ENCODE data around the gene SLFN5. TPM values are rescaled to one million over a fixed set of nuclear protein-coding genes. Genes with fewer than 3 reads are reported as not detected.
A peak's percentile ranks its signal among the peaks of the same experiment; 100 is the strongest.
"Not testable (repeated sequence)": the region's sequence is repeated elsewhere in the genome, so short reads cannot be mapped to it uniquely, and the experiment has no call there.

Gene SLFN5
- total RNA-seq: 36.2 to 90.5 TPM (median 89.4 TPM) in 3 replicates
- long read RNA-seq, full-length matches to known transcripts: 30 of 37 reads
- long read RNA-seq, partial matches to known transcripts: 2 of 37 reads
- long read RNA-seq, other reads (novel, unspliced or antisense): 5 of 37 reads

DNA sequence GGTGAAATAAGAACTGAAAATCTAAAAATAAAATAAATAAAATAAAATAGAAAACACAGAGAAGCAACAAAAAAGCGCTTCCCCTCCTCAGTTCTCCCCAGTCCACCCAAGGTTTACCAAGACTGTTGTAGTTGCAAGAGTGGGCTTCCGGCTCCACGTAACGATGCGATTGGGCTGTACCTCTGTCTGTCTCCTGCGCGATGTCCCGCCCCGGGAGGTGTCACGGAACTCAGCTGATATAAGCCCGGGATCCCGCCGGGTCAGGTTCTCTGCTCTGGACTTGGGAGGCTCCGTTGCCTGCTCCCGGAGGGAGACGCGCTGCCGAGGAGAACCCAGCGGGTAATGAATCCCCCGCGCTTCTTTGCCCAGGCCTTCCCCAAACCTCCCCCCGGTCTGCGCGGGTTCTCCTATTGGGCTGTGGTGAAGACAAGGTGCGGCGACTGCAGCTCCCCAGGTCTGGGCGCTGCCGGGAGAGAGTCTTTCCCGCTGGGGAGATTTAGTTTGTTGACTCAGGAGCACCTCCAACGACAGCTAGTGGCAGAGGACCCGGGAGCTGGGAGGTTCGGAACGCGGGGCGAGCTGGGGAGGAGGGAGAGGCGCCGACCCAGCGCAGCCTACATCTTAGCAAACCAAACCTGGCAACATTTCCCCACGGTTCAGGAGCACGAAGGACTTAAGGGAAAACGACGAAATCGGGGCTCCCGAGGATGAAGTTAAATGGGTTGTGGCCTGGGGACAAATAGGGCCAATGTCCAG, at the start of gene SLFN5:
TSS of gene SLFN5 (plus strand) at position 268 of the 756 bp plus-strand sequence. CDS start 15,619 bp downstream, outside the sequence.
- H3K27me3 Mint-ChIP-seq (ENCODE audit: low read depth): no peaks in the 10 kb centered on the region
- peak within 1 kb of the TSS; percentile 99 for H3K27ac Mint-ChIP-seq (ENCODE audit: unreplicated experiment)
- TF ChIP-seq, protein P1, sequence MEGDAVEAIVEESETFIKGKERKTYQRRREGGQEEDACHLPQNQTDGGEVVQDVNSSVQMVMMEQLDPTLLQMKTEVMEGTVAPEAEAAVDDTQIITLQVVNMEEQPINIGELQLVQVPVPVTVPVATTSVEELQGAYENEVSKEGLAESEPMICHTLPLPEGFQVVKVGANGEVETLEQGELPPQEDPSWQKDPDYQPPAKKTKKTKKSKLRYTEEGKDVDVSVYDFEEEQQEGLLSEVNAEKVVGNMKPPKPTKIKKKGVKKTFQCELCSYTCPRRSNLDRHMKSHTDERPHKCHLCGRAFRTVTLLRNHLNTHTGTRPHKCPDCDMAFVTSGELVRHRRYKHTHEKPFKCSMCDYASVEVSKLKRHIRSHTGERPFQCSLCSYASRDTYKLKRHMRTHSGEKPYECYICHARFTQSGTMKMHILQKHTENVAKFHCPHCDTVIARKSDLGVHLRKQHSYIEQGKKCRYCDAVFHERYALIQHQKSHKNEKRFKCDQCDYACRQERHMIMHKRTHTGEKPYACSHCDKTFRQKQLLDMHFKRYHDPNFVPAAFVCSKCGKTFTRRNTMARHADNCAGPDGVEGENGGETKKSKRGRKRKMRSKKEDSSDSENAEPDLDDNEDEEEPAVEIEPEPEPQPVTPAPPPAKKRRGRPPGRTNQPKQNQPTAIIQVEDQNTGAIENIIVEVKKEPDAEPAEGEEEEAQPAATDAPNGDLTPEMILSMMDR (IDR thresholded peaks at IDR 0.05): no peak
- peaks cover 50% of the 10 kb centered on the region for H3K4me1 Mint-ChIP-seq (ENCODE audit: low read depth)
- peaks cover 7% of the 10 kb centered on the region for H3K36me3 Mint-ChIP-seq (ENCODE audit: low read depth)
- no peaks in the 10 kb centered on the region for H3K9me3 Mint-ChIP-seq (ENCODE audit: low read depth)
- DNase-seq (ENCODE audit: low spot score): peak; percentile 97
- peak within 1 kb of the TSS; percentile 91 for H3K4me3 Mint-ChIP-seq (ENCODE audit: unreplicated experiment)

DNA sequence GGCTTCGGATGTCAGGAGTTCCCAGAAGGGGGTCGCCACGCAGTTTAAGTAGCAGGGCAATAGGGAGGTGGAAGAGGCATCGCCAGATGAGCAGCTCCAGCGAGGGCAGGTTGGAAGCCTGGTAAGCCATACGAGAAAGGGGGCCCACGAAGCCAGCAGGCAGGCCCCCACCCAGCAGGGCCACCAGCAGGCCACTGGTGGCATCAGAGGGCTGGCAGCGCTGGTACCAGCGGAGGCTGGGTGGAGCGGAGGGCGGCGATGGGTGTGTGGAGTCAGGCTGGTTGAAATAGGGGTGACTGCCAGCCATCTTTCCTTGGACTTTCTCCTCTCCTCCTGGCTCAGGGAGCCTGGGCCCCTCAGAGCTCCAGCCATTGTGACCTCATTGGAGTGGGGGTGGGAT, 48.9 kb upstream of the SLFN5 start, which contains the start of gene SLC35G3:
TSS of gene SLC35G3 (minus strand) at position 393 of the 400 bp plus-strand sequence. CDS start at position 307, 86 bp downstream.
- not testable (repeated sequence) for H3K27ac Mint-ChIP-seq (ENCODE audit: unreplicated experiment); H3K9me3 Mint-ChIP-seq (ENCODE audit: low read depth); H3K4me3 Mint-ChIP-seq (ENCODE audit: unreplicated experiment); H3K27me3 Mint-ChIP-seq (ENCODE audit: low read depth); H3K36me3 Mint-ChIP-seq (ENCODE audit: low read depth); H3K4me1 Mint-ChIP-seq (ENCODE audit: low read depth); DNase-seq (ENCODE audit: low spot score)

DNA sequence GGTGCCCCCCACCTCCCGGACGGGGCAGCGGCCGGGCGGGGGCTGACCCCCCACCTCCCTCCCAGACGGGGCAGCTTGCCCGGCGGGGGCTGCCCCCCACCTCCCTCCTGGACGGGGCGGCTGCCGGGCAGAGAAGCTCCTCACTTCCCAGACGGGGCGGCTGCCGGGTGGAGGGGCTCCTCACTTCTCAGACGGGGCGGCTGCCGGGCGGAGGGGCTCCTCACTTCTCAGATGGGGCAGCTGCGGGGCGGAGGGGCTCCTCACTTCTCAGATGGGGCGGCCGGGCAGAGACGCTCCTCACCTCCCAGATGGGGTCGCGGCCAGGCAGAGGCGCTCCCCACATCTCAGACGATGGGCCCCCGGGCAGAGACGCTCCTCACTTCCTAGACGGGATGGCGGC, 47.8 kb upstream of the SLFN5 start:
- not testable (repeated sequence) for H3K4me1 Mint-ChIP-seq (ENCODE audit: low read depth); H3K36me3 Mint-ChIP-seq (ENCODE audit: low read depth); H3K27ac Mint-ChIP-seq (ENCODE audit: unreplicated experiment); H3K27me3 Mint-ChIP-seq (ENCODE audit: low read depth); H3K4me3 Mint-ChIP-seq (ENCODE audit: unreplicated experiment); DNase-seq (ENCODE audit: low spot score)
- peaks cover 14% of the 10 kb centered on the region for H3K9me3 Mint-ChIP-seq (ENCODE audit: low read depth)

DNA sequence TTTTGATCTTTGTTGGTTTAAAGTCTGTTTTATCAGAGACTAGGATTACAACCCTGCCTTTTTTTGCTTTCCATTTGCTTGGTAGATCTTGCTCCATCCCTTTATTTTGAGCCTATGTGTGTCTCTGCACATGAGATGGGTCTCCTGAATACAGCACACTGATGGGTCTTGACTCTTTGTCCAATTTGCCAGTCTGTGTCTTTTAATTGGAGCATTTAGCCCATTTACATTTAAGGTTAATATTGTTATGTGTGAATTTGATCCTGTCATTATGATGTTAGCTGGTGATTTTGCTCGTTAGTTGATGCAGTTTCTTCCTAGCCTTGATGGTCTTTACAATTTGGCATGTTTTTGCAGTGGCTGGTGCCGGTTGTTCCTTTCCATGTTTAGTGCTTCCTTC, 40.3 kb upstream of the SLFN5 start:
- Mint-ChIP-seq H3K9me3 (ENCODE audit: low read depth) (peaks cover 11% of the 10 kb centered on the region), H3K27me3 (ENCODE audit: low read depth) (peaks cover 21% of the 10 kb centered on the region)
- not testable (repeated sequence) for H3K27ac Mint-ChIP-seq (ENCODE audit: unreplicated experiment); H3K4me1 Mint-ChIP-seq (ENCODE audit: low read depth); DNase-seq (ENCODE audit: low spot score); H3K4me3 Mint-ChIP-seq (ENCODE audit: unreplicated experiment); H3K36me3 Mint-ChIP-seq (ENCODE audit: low read depth)

DNA sequence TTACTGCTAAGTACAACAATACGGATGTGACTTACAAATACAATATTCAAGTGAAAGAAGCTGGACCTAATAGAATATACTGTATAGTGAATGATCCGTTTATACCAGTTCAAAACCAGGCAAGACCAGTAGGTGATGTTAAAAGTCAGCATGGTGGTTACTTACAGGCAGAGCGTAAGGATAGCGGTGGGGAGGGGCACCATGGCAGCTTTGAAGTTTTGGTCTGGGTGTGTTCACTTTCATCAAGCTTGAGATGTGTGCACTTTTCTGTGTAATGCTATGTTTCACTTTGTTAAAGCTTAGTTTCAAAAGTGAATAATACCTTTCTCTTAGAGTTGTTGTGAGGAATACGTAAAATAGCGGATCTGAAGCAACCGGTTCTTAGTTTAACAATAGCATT, 32.1 kb upstream of the SLFN5 start:
- no peak overlapping the region for H3K4me3 Mint-ChIP-seq (ENCODE audit: unreplicated experiment)
- no peaks in the 10 kb centered on the region for H3K36me3 Mint-ChIP-seq (ENCODE audit: low read depth)
- no peak for DNase-seq (ENCODE audit: low spot score)
- no peak overlapping the region for H3K27ac Mint-ChIP-seq (ENCODE audit: unreplicated experiment)
- H3K27me3 Mint-ChIP-seq (ENCODE audit: low read depth): peaks cover 32% of the 10 kb centered on the region
- H3K9me3 Mint-ChIP-seq (ENCODE audit: low read depth): peaks cover 3% of the 10 kb centered on the region
- no peaks in the 10 kb centered on the region for H3K4me1 Mint-ChIP-seq (ENCODE audit: low read depth)
- TF ChIP-seq, protein P1 (IDR thresholded peaks at IDR 0.05): no peak

DNA sequence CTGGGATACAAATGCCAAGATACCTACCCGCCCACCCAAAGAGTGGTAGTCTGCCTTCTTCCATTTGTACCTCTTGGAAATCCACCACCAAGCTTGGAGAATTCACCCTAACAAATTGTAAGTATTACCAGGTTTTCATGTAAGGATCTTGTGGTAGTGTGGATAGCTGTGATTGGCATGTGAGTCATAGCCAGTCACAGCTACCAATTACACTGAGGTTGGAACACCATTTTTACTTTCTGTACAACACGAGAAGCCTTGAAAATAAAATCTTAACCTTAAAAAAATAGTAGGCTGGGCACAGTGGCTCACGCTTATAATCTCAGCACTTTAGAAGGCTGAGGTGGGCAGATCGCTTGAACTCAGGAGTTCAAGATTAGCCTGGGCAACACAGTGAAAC, 30.2 kb upstream of the SLFN5 start:
- H3K27ac Mint-ChIP-seq (ENCODE audit: unreplicated experiment): no peak overlapping the region
- H3K4me3 Mint-ChIP-seq (ENCODE audit: unreplicated experiment): no peak overlapping the region
- peaks cover 33% of the 10 kb centered on the region for H3K27me3 Mint-ChIP-seq (ENCODE audit: low read depth)
- TF ChIP-seq, protein P1 (IDR thresholded peaks at IDR 0.05): no peak
- no peaks in the 10 kb centered on the region for H3K4me1 Mint-ChIP-seq (ENCODE audit: low read depth)
- DNase-seq (ENCODE audit: low spot score): no peak
- H3K36me3 Mint-ChIP-seq (ENCODE audit: low read depth): no peaks in the 10 kb centered on the region
- H3K9me3 Mint-ChIP-seq (ENCODE audit: low read depth): peaks cover 3% of the 10 kb centered on the region
